ENCODE results near the gene PLCL1.

The PLCL1 gene

GRCh38 chr2:197939787-197940186, 135.4 kb downstream of the PLCL1 start:
- TF ChIP-seq POLR2AphosphoS5 (IDR thresholded peaks at IDR 0.05; ENCODE audit: low read depth, low read length), result no peak
- no peak for TF ChIP-seq SIN3A (IDR thresholded peaks at IDR 0.05; ENCODE audit: borderline replicate concordance, insufficient read depth, low read length)
- TF ChIP-seq FOXP2 (optimal IDR thresholded peaks at IDR 0.05; ENCODE audit: borderline replicate concordance, extremely low read depth, extremely low read length, insufficient read depth), result no peak
- TF ChIP-seq REST (IDR thresholded peaks at IDR 0.05; ENCODE audit: insufficient read depth in 1 of 2, low read depth in 2 of 2, low read length in 2 of 2), result no peak
- TF ChIP-seq TAF1 (IDR thresholded peaks at IDR 0.05; ENCODE audit: borderline replicate concordance, insufficient read depth, low read length), result no peak

- TF ChIP-seq REST (IDR thresholded peaks at IDR 0.05; ENCODE audit: insufficient read depth in 1 of 2, low read depth in 2 of 2, low read length in 2 of 2), result no peak
- TF ChIP-seq FOXP2 (optimal IDR thresholded peaks at IDR 0.05; ENCODE audit: borderline replicate concordance, extremely low read depth, extremely low read length, insufficient read depth), result no peak
- TF ChIP-seq POLR2AphosphoS5 (IDR thresholded peaks at IDR 0.05; ENCODE audit: low read depth, low read length), result no peak
- no peak for TF ChIP-seq TAF1 (IDR thresholded peaks at IDR 0.05; ENCODE audit: borderline replicate concordance, insufficient read depth, low read length)
- no peak for TF ChIP-seq SIN3A (IDR thresholded peaks at IDR 0.05; ENCODE audit: borderline replicate concordance, insufficient read depth, low read length)
Measured at GRCh38 chr2:197940382-197940781, 136.0 kb downstream of the PLCL1 start.

GRCh38 chr2:197941715-197942114, 137.3 kb downstream of the PLCL1 start:
- no peak for TF ChIP-seq POLR2AphosphoS5 (IDR thresholded peaks at IDR 0.05; ENCODE audit: low read depth, low read length)
- no peak for TF ChIP-seq FOXP2 (optimal IDR thresholded peaks at IDR 0.05; ENCODE audit: borderline replicate concordance, extremely low read depth, extremely low read length, insufficient read depth)
- no peak for TF ChIP-seq SIN3A (IDR thresholded peaks at IDR 0.05; ENCODE audit: borderline replicate concordance, insufficient read depth, low read length)
- no peak for TF ChIP-seq TAF1 (IDR thresholded peaks at IDR 0.05; ENCODE audit: borderline replicate concordance, insufficient read depth, low read length)
- TF ChIP-seq REST (IDR thresholded peaks at IDR 0.05; ENCODE audit: insufficient read depth in 1 of 2, low read depth in 2 of 2, low read length in 2 of 2), result no peak

GRCh38 chr2:197943731-197944130, 139.3 kb downstream of the PLCL1 start:
- TF ChIP-seq POLR2AphosphoS5 (IDR thresholded peaks at IDR 0.05; ENCODE audit: low read depth, low read length), result no peak
- no peak for TF ChIP-seq REST (IDR thresholded peaks at IDR 0.05; ENCODE audit: insufficient read depth in 1 of 2, low read depth in 2 of 2, low read length in 2 of 2)
- no peak for TF ChIP-seq SIN3A (IDR thresholded peaks at IDR 0.05; ENCODE audit: borderline replicate concordance, insufficient read depth, low read length)
- no peak for TF ChIP-seq TAF1 (IDR thresholded peaks at IDR 0.05; ENCODE audit: borderline replicate concordance, insufficient read depth, low read length)
- TF ChIP-seq FOXP2 (optimal IDR thresholded peaks at IDR 0.05; ENCODE audit: borderline replicate concordance, extremely low read depth, extremely low read length, insufficient read depth), result no peak

All from PFSK-1 (cell line).